ENCODE measurements around the gene PGAP1.

DNA sequence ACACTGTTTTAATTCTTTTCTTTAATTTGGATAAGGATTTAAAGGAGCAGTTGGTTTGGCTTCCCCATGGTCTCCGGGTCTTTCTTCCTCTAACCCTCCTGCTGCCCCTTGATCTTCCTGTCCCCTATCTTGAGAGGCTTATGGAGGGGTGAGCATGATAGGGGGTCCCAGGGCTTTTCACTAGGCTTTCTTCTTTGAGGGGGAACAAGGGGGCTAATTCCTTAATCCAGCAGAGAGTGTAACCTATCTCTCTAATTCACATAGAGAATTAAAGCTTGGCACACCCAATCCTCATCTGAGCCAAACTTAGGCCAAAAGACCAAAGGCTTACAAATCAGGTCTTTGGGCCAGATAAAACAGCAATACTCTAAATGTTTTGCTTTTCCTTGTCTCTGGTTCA is 95.8 kb downstream of the PGAP1 start:
- TF ChIP-seq, protein P1, sequence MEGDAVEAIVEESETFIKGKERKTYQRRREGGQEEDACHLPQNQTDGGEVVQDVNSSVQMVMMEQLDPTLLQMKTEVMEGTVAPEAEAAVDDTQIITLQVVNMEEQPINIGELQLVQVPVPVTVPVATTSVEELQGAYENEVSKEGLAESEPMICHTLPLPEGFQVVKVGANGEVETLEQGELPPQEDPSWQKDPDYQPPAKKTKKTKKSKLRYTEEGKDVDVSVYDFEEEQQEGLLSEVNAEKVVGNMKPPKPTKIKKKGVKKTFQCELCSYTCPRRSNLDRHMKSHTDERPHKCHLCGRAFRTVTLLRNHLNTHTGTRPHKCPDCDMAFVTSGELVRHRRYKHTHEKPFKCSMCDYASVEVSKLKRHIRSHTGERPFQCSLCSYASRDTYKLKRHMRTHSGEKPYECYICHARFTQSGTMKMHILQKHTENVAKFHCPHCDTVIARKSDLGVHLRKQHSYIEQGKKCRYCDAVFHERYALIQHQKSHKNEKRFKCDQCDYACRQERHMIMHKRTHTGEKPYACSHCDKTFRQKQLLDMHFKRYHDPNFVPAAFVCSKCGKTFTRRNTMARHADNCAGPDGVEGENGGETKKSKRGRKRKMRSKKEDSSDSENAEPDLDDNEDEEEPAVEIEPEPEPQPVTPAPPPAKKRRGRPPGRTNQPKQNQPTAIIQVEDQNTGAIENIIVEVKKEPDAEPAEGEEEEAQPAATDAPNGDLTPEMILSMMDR (IDR thresholded peaks at IDR 0.05; ENCODE audit: insufficient read depth, low read depth, low read length) = no peak
- no peak for TF ChIP-seq EZH2 (IDR thresholded peaks at IDR 0.05; ENCODE audit: insufficient read depth, low read length)
